Loucy (cell line): ENCODE data around the gene HS6ST2.

Experiments
- H2AFZ ChIP-seq: fragments of 200-600 bp; sonication (generic); 2 replicates; pipeline ENCODE4 v1.6.0; 2016; ENCODE audit warnings: antibody characterized with exemption, mild to moderate bottlenecking, low read length, moderate library complexity
- H3F3A ChIP-seq: fragments of 200-600 bp; 2 replicates; pipeline ENCODE4 v1.6.0; 2016; ENCODE audit warnings: antibody characterized with exemption, low read depth, mild to moderate bottlenecking
- H3K27me3 ChIP-seq: fragments of 200-600 bp; sonication (generic); 2 replicates; pipeline ENCODE4 v1.6.1; 2014; ENCODE audit warnings: low read length, mild to moderate bottlenecking; ENCODE audit not compliant: insufficient read depth, poor library complexity, severe bottlenecking
- H3K36me3 ChIP-seq: fragments of 200-600 bp; sonication (generic); 2 replicates; pipeline ENCODE4 v1.6.1; 2016; ENCODE audit warnings: low read length; ENCODE audit not compliant: insufficient read depth
- H3K4me1 ChIP-seq: fragments of 200-600 bp; sonication (generic); 2 replicates; pipeline ENCODE4 v1.5.1; 2014; ENCODE audit warnings: low read length, mild to moderate bottlenecking; ENCODE audit not compliant: insufficient read depth, poor library complexity, severe bottlenecking
- H3K4me2 ChIP-seq: fragments of 200-600 bp; sonication (generic); 2 replicates; pipeline ENCODE4 v1.6.0; 2014; ENCODE audit warnings: antibody characterized with exemption, low read length, low read depth, mild to moderate bottlenecking; ENCODE audit not compliant: poor library complexity, severe bottlenecking
- H3K4me3 ChIP-seq: fragments of 200-600 bp; sonication (generic); 2 replicates; pipeline ENCODE4 v1.5.1; 2014; ENCODE audit warnings: low read length, mild to moderate bottlenecking, mixed read lengths; ENCODE audit not compliant: poor library complexity, severe bottlenecking
- H3K79me2 ChIP-seq: fragments of 200-600 bp; sonication (generic); 2 replicates; pipeline ENCODE4 v1.6.1; 2014; ENCODE audit warnings: low read length; ENCODE audit not compliant: insufficient read depth
- H3K9ac ChIP-seq: fragments of 200-600 bp; sonication (generic); 2 replicates; pipeline ENCODE4 v1.6.0; 2014; ENCODE audit warnings: mild to moderate bottlenecking, low read depth, low read length, moderate library complexity; ENCODE audit not compliant: poor library complexity, severe bottlenecking
- H3K9me2 ChIP-seq: fragments of 200-600 bp; sonication (generic); replicated peaks from 2 replicates; pipeline ENCODE4 v1.6.1; 2016; ENCODE audit warnings: low read depth, low read length, mixed read lengths
- H3K9me3 ChIP-seq: fragments of 200-600 bp; sonication (generic); 2 replicates; pipeline ENCODE4 v1.6.1; 2014; ENCODE audit warnings: mild to moderate bottlenecking, antibody characterized with exemption, low read length, low read depth; ENCODE audit not compliant: insufficient read depth
- H4K20me1 ChIP-seq: fragments of 200-600 bp; sonication (generic); 2 replicates; pipeline ENCODE4 v1.6.0; 2014; ENCODE audit warnings: antibody characterized with exemption, low read length, mild to moderate bottlenecking; ENCODE audit not compliant: insufficient read depth, poor library complexity, severe bottlenecking
- CTCF ChIP-seq: fragments of 200-600 bp; sonication (generic); conservative IDR thresholded peaks from 2 replicates; pipeline ENCODE4 v1.5.1; 2014; ENCODE audit warnings: mild to moderate bottlenecking, antibody characterized with exemption, low read length
- EZH2phosphoT487 ChIP-seq: fragments of 200-600 bp; IDR thresholded peaks from 2 replicates; pipeline ENCODE4 v1.6.1; 2018; ENCODE audit warnings: antibody characterized with exemption, mild to moderate bottlenecking, moderate library complexity, borderline replicate concordance

The HS6ST2 gene

DNA sequence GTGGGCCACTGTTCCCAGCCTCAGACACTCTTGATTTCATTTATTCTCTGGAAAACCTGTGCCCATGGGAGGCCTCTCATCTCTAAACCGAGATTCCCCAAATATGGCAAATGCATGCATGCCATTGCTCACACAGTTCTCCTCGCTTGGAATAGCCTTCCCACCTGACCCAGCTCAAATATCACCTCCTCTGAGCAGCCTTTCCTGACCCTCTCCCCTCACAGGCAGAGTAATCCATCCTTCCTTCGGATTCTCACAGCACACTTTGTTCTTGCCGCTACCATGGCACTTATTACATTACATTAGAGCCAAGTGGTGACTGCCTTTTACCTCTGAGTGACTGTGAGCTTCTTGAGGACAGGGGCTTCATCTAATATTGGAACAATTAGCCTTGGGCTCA lies 209.5 kb downstream of the HS6ST2 start:
- H3K27me3 ChIP-seq = no peaks in the 10 kb centered on the region
- H3K4me1 ChIP-seq = peaks cover 14% of the 10 kb centered on the region
- no peaks in the 10 kb centered on the region for H4K20me1 ChIP-seq
- no peaks in the 10 kb centered on the region for H3K9me3 ChIP-seq
- H3K4me2 ChIP-seq = no peak overlapping the region
- H3K79me2 ChIP-seq = no peaks in the 10 kb centered on the region
- H3F3A ChIP-seq = no peaks in the 10 kb centered on the region
- no peak overlapping the region for H3K9ac ChIP-seq
- H3K4me3 ChIP-seq = no peak overlapping the region
- H2AFZ ChIP-seq = no peak overlapping the region
- H3K9me2 ChIP-seq = no peaks in the 10 kb centered on the region
- H3K36me3 ChIP-seq = no peaks in the 10 kb centered on the region
- no peak for TF ChIP-seq CTCF
- no peak for TF ChIP-seq EZH2phosphoT487

DNA sequence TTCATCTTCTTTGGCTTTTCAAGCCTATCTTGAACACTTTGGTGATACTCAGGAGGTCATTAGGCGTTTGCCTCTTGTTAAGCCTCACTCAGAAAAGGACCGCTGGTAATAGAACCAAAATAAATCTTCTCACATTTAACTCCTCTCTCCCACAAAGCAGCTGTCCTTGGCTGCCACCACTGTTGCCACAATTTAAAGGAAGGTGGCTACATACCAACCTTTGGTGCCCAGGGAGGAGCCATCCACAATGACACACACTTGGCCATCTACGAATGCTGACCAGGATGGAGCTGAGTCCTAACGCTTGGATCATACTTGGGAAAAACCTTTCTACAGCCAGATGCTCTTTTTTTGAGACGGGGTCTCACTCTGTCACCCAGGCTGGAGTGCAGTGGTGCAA lies 210.2 kb downstream of the HS6ST2 start:
- Histone ChIP-seq H3K9me3 (no peaks in the 10 kb centered on the region), H3K27me3 (no peaks in the 10 kb centered on the region), H3F3A (no peaks in the 10 kb centered on the region), H3K4me3 (no peak overlapping the region), H3K9ac (no peak overlapping the region), H3K79me2 (no peaks in the 10 kb centered on the region), H3K9me2 (no peaks in the 10 kb centered on the region), H4K20me1 (no peaks in the 10 kb centered on the region), H3K4me2 (no peak overlapping the region), H2AFZ (no peak overlapping the region), H3K4me1 (peaks cover 14% of the 10 kb centered on the region), H3K36me3 (no peaks in the 10 kb centered on the region)
- TF ChIP-seq CTCF (no peak), EZH2phosphoT487 (no peak)

GRCh38 chrX:132745593-132745992 lies 212.8 kb downstream of the HS6ST2 start:
- Histone ChIP-seq H2AFZ (no peak overlapping the region), H3K9ac (no peak overlapping the region), H3K4me3 (no peak overlapping the region), H3K9me3 (no peaks in the 10 kb centered on the region), H3K4me1 (peaks cover 4% of the 10 kb centered on the region), H3K27me3 (no peaks in the 10 kb centered on the region), H3K79me2 (no peaks in the 10 kb centered on the region), H3K9me2 (no peaks in the 10 kb centered on the region), H4K20me1 (no peaks in the 10 kb centered on the region), H3F3A (no peaks in the 10 kb centered on the region), H3K4me2 (no peak overlapping the region), H3K36me3 (no peaks in the 10 kb centered on the region)
- TF ChIP-seq CTCF = no peak
- TF ChIP-seq EZH2phosphoT487 = no peak
